Kidney epithelial cell (primary cell): Measurements from ENCODE around the gene IL1RL1. TPM values are rescaled to one million over a fixed set of nuclear protein-coding genes. Genes with fewer than 3 reads are reported as not detected.

Experiments
- DNase-seq: peaks from one replicate; pipeline ENCODE4 v3.0.0-alpha.2; 2010; ENCODE audit warnings: low read depth
- H3K27me3 ChIP-seq: 2 replicates; pipeline ENCODE4 v1.6.0; 2011; ENCODE audit warnings: low read length; ENCODE audit not compliant: control insufficient read depth, insufficient read depth
- H3K36me3 ChIP-seq: 2 replicates; pipeline ENCODE4 v1.5.1; 2011; ENCODE audit warnings: low read length; ENCODE audit not compliant: control insufficient read depth, insufficient read depth
- H3K4me3 ChIP-seq: 2 replicates; pipeline ENCODE4 v1.5.1; 2011; ENCODE audit warnings: low read depth, mild to moderate bottlenecking, control low read depth, low read length
- CTCF ChIP-seq: IDR thresholded peaks from 2 replicates; pipeline ENCODE4 v1.5.1; 2011; ENCODE audit warnings: mild to moderate bottlenecking, moderate library complexity, low read length, control low read depth, inconsistent platforms; ENCODE audit not compliant: insufficient read depth, poor library complexity, severe bottlenecking
- total RNA-seq: library from RNA; depleted of rRNA; stranded (reverse); fragments of >200 nt; gene quantifications from 2 replicates; pipeline ENCODE4 v1.2.3, GENCODE V29; 2015

Gene IL1RL1
- total RNA-seq, 1 donor from 2014 or later: 5.1 TPM

- Histone ChIP-seq H3K27me3 (no peaks in the 10 kb centered on the region), H3K36me3 (no peaks in the 10 kb centered on the region), H3K4me3 (no peak overlapping the region)
- DNase-seq: no peak
- no peak for TF ChIP-seq CTCF
These were observed 47.1 kb downstream of the IL1RL1 start for GRCh38 chr2:102358496-102358895.

- DNase-seq: no peak
- Histone ChIP-seq H3K27me3 (no peaks in the 10 kb centered on the region), H3K36me3 (no peaks in the 10 kb centered on the region), H3K4me3 (no peak overlapping the region)
- no peak for TF ChIP-seq CTCF
These were observed 48.2 kb downstream of the IL1RL1 start for GRCh38 chr2:102359527-102359926.

- no peaks in the 10 kb centered on the region for H3K27me3 ChIP-seq
- H3K4me3 ChIP-seq: no peak overlapping the region
- DNase-seq: no peak
- H3K36me3 ChIP-seq: no peaks in the 10 kb centered on the region
- no peak for TF ChIP-seq CTCF
These were observed 50.4 kb downstream of the IL1RL1 start for GRCh38 chr2:102361632-102362241.

GRCh38 chr2:102365763-102366162, 54.4 kb downstream of the IL1RL1 start:
- DNase-seq: no peak
- H3K27me3 ChIP-seq: no peaks in the 10 kb centered on the region
- H3K4me3 ChIP-seq: no peak overlapping the region
- TF ChIP-seq CTCF: no peak
- no peaks in the 10 kb centered on the region for H3K36me3 ChIP-seq

- no peak for DNase-seq
- Histone ChIP-seq H3K36me3 (no peaks in the 10 kb centered on the region), H3K27me3 (no peaks in the 10 kb centered on the region), H3K4me3 (no peak overlapping the region)
- TF ChIP-seq CTCF: no peak
These were observed 55.2 kb downstream of the IL1RL1 start for GRCh38 chr2:102366406-102367112.

GRCh38 chr2:102367331-102367971, 56.1 kb downstream of the IL1RL1 start:
- DNase-seq: no peak
- H3K27me3 ChIP-seq: no peaks in the 10 kb centered on the region
- H3K36me3 ChIP-seq: no peaks in the 10 kb centered on the region
- H3K4me3 ChIP-seq: no peak overlapping the region
- TF ChIP-seq CTCF: no peak
